ENCODE data around the gene ARL4A. TPM values are rescaled to one million over a fixed set of nuclear protein-coding genes. Genes with fewer than 3 reads are reported as not detected.

ARL4A gene
- total and polyA plus RNA-seq, 2 of the 13 experiments (the other 11 are each of a cell fraction or from before 2014, with no cell fraction given): 10.8 to 25.6 TPM

GRCh38 chr7:12670000-12670729, 17.3 kb upstream of the ARL4A start (continued):
- TF ChIP-seq ZHX1 (CRISPR knock-in tag; IDR thresholded peaks at IDR 0.05; ENCODE audit: low read depth) (no peak), MIXL1 (CRISPR knock-in tag; IDR thresholded peaks at IDR 0.05) (no peak), E2F1 (CRISPR knock-in tag; IDR thresholded peaks at IDR 0.05) (no peak), ZBTB8A (CRISPR knock-in tag; IDR thresholded peaks at IDR 0.05; ENCODE audit: borderline replicate concordance, low read depth) (no peak), CENPBD1 (CRISPR knock-in tag; IDR thresholded peaks at IDR 0.05; ENCODE audit: borderline replicate concordance, low read depth) (no peak), SSRP1 (CRISPR knock-in tag; IDR thresholded peaks at IDR 0.05) (no peak), ZXDC (CRISPR knock-in tag; IDR thresholded peaks at IDR 0.05) (no peak), SOX6 (IDR thresholded peaks at IDR 0.05) (no peak), SOX6 (CRISPR knock-in tag; IDR thresholded peaks at IDR 0.05) (peak; percentile 90), ZNF720 (CRISPR knock-in tag; IDR thresholded peaks at IDR 0.05) (no peak), NCOA1 (CRISPR knock-in tag; IDR thresholded peaks at IDR 0.05) (no peak), FOSL2 (CRISPR knock-in tag; IDR thresholded peaks at IDR 0.05) (peak; percentile 70), PREB (CRISPR knock-in tag; IDR thresholded peaks at IDR 0.05) (no peak), KLF13 (CRISPR knock-in tag; IDR thresholded peaks at IDR 0.05) (no peak), THAP8 (CRISPR knock-in tag; IDR thresholded peaks at IDR 0.05; ENCODE audit: borderline replicate concordance) (no peak), KLF6 (CRISPR knock-in tag; IDR thresholded peaks at IDR 0.05) (no peak), ZNF230 (CRISPR knock-in tag; IDR thresholded peaks at IDR 0.05) (no peak), SRSF4 (IDR thresholded peaks at IDR 0.05; ENCODE audit: low read depth, low read length, poor library complexity, severe bottlenecking) (no peak), KDM6A (CRISPR knock-in tag; IDR thresholded peaks at IDR 0.05; ENCODE audit: low read depth) (peak; percentile 20; the same call in 1 of the 2 replicates), ZNF205 (CRISPR knock-in tag; IDR thresholded peaks at IDR 0.05) (no peak)

Measured in HepG2 (cell line).